Activated CD4-positive, alpha-beta memory T cell treated with anti-CD3 and anti-CD28 coated beads for 36 hours (primary cell): Measurements from ENCODE around the gene SLC25A2. TPM values are rescaled to one million over a fixed set of nuclear protein-coding genes. Genes with fewer than 3 reads are reported as not detected.
"Not testable (repeated sequence)": the region's sequence is repeated elsewhere in the genome, so short reads cannot be mapped to it uniquely, and the experiment has no call there.

Experiments used
- CTCF ChIA-PET: fragments of 350-600 bp; sonication (Branson Sonifier 250); formaldehyde crosslinking; loops from one replicate; lab custom pipeline; 2021; ENCODE audit warnings: antibody characterized with exemption, inconsistent platforms; lab: Charles Lee
- POLR2A ChIA-PET: fragments of 350-600 bp; sonication (Branson Sonifier 250); formaldehyde crosslinking; loops from one replicate; lab custom pipeline; 2021; ENCODE audit warnings: antibody characterized with exemption; lab: Charles Lee
- DNase-seq: peaks from one replicate; pipeline ENCODE4 v3.0.0-alpha.2; 2020
- H3K27ac Mint-ChIP-seq: one replicate; pipeline ENCODE4 v1.8.0; 2021; ENCODE audit warnings: mixed read lengths
- H3K27me3 Mint-ChIP-seq: one replicate; pipeline ENCODE4 v1.8.0; 2021; ENCODE audit warnings: mixed read lengths
- H3K36me3 Mint-ChIP-seq: one replicate; pipeline ENCODE4 v1.8.0; 2021; ENCODE audit warnings: mixed read lengths
- H3K4me1 Mint-ChIP-seq: one replicate; pipeline ENCODE4 v1.8.0; 2021; ENCODE audit warnings: low read depth, mixed read lengths
- H3K4me3 Mint-ChIP-seq: one replicate; pipeline ENCODE4 v1.8.0; 2021; ENCODE audit warnings: mild to moderate bottlenecking, mixed read lengths
- H3K9me3 Mint-ChIP-seq: one replicate; pipeline ENCODE4 v1.8.0; 2021; ENCODE audit warnings: mixed read lengths
- intact Hi-C: fragments of 100-400 bp; cut with micrococcal nuclease; formaldehyde crosslinking; loops from one replicate; pipeline ENCODE4 v1.15.1; 2023
- total RNA-seq, 2 experiments: library from RNA; stranded (reverse); gene quantifications; one replicate each; pipeline ENCODE4 v1.2.3, GENCODE V29; 2021

SLC25A2 gene
- total RNA-seq, 2 experiments from 2014 or later, result 0.19 to 0.31 TPM

GRCh38 chr5:141330299-141331080, 26.6 kb upstream of the SLC25A2 start, which contains the start of gene PCDHGA1:
TSS of gene PCDHGA1 (plus strand) at chr5:141330514.
- Mint-ChIP-seq H3K27me3 (peaks cover 46% of the 10 kb centered on the region), H3K36me3 (peaks cover 29% of the 10 kb centered on the region), H3K4me3 (no peak within 1 kb of the TSS), H3K4me1 (peaks cover 9% of the 10 kb centered on the region), H3K27ac (no peak within 1 kb of the TSS), H3K9me3 (peaks cover 37% of the 10 kb centered on the region)
- intact Hi-C loops, result no loop called here
- CTCF ChIA-PET, result interaction anchor here (0.7 to 4.2 kb wide), 9 partner anchors 9 to 492 kb away, joined by 3 to 27 read pairs (median 5); partner anchors contain the start of genes PCDHB14, PCDHGA2, PCDHGB1 and TAF7
- POLR2A ChIA-PET, result interaction anchor here (0.7 kb wide), 1 partner anchor 929 kb away, joined by 5 read pairs; the partner anchor contains the start of gene ANKHD1
- DNase-seq, result peak; percentile 24

GRCh38 chr5:141328231-141328630, 24.4 kb upstream of the SLC25A2 start:
- Mint-ChIP-seq H3K4me1 (peaks cover 9% of the 10 kb centered on the region), H3K27me3 (peaks cover 34% of the 10 kb centered on the region), H3K27ac (no peak overlapping the region), H3K4me3 (no peak overlapping the region), H3K9me3 (peaks cover 30% of the 10 kb centered on the region), H3K36me3 (peaks cover 20% of the 10 kb centered on the region)
- POLR2A ChIA-PET, result interaction anchor here (1.2 kb wide), 1 partner anchor 8 kb away, joined by 3 read pairs; the partner anchor contains the start of gene TAF7
- CTCF ChIA-PET, result interaction anchor here (0.7 to 4.2 kb wide), 6 partner anchors 8 to 236 kb away, joined by 3 to 27 read pairs (median 4); partner anchors contain the start of genes PCDHGA10, PCDHGB1 and TAF7
- intact Hi-C loops, result loop anchor here (10.0 kb wide), 1 partner anchor 637 kb away; the partner anchor contains the start of gene RNF14
- no peak for DNase-seq

GRCh38 chr5:141326088-141326854, 22.4 kb upstream of the SLC25A2 start:
- CTCF ChIA-PET, result interaction anchor here (1.1 to 1.8 kb wide), 3 partner anchors 198 to 238 kb away, joined by 4 to 6 read pairs (median 5); no protein-coding TSS in a partner anchor

GRCh38 chr5:141322261-141322660, 18.4 kb upstream of the SLC25A2 start:
- H3K36me3 Mint-ChIP-seq, result peaks cover 41% of the 10 kb centered on the region

More at GRCh38 chr5:141326088-141326854, 22.4 kb upstream of the SLC25A2 start:
- H3K27ac Mint-ChIP-seq, result peak overlapping the region; percentile 28
- peaks cover 9% of the 10 kb centered on the region for H3K4me1 Mint-ChIP-seq
- H3K9me3 Mint-ChIP-seq, result peaks cover 30% of the 10 kb centered on the region
- DNase-seq, result peak; percentile 82
- H3K4me3 Mint-ChIP-seq, result peak overlapping the region; percentile 82
- peaks cover 17% of the 10 kb centered on the region for H3K36me3 Mint-ChIP-seq
- POLR2A ChIA-PET, result no interaction called here
- intact Hi-C loops, result loop anchor here (1.0 to 10.0 kb wide), 3 partner anchors 87 to 639 kb away; partner anchors contain the start of genes PCDHGA10 and RNF14
- H3K27me3 Mint-ChIP-seq, result peaks cover 25% of the 10 kb centered on the region

GRCh38 chr5:141320225-141321169, 16.6 kb upstream of the SLC25A2 start, which contains the start of gene TAF7:
TSS of gene TAF7 (minus strand) at chr5:141320784. CDS start at chr5:141320044, 740 bp downstream.
- peaks cover 23% of the 10 kb centered on the region for H3K4me1 Mint-ChIP-seq
- H3K27me3 Mint-ChIP-seq, result no peaks in the 10 kb centered on the region

More at GRCh38 chr5:141322261-141322660, 18.4 kb upstream of the SLC25A2 start:
- ChIA-PET POLR2A (interaction anchor here (0.6 kb wide), 1 partner anchor 733 kb away, joined by 3 read pairs; no protein-coding TSS in a partner anchor), CTCF (interaction anchor here (1.0 kb wide), 1 partner anchor 245 kb away, joined by 3 read pairs; no protein-coding TSS in a partner anchor)
- H3K27ac Mint-ChIP-seq, result no peak overlapping the region
- H3K27me3 Mint-ChIP-seq, result peaks cover 6% of the 10 kb centered on the region
- H3K9me3 Mint-ChIP-seq, result peaks cover 49% of the 10 kb centered on the region
- peaks cover 32% of the 10 kb centered on the region for H3K4me1 Mint-ChIP-seq
- H3K4me3 Mint-ChIP-seq, result no peak overlapping the region
- intact Hi-C loops, result loop anchor here (5.0 to 10.0 kb wide), 2 partner anchors 620 to 643 kb away; partner anchors contain the start of genes RNF14 and ZMAT2
- no peak for DNase-seq

GRCh38 chr5:141319699-141320098, 15.8 kb upstream of the SLC25A2 start:
- no peak for DNase-seq
- intact Hi-C loops, result loop anchor here (1.0 to 10.0 kb wide), 5 partner anchors 194 to 645 kb away; partner anchors contain the start of genes RNF14 and ZMAT2
- ChIA-PET POLR2A (interaction anchor here (0.6 to 1.8 kb wide), 6 partner anchors 8 to 244 kb away, joined by 3 to 14 read pairs (median 4); partner anchors contain the start of gene PCDHGA11), CTCF (interaction anchor here (0.5 to 2.4 kb wide), 29 partner anchors 10 to 670 kb away, joined by 3 to 28 read pairs (median 4); partner anchors contain the start of genes PCDHB15, PCDHB16, PCDHGA1 and PCDHGA10)
- Mint-ChIP-seq H3K9me3 (peaks cover 58% of the 10 kb centered on the region), H3K27me3 (no peaks in the 10 kb centered on the region), H3K4me1 (peaks cover 23% of the 10 kb centered on the region), H3K4me3 (peak overlapping the region; percentile 98), H3K27ac (peak overlapping the region; percentile 99), H3K36me3 (peaks cover 56% of the 10 kb centered on the region)

More at GRCh38 chr5:141320225-141321169, 16.6 kb upstream of the SLC25A2 start, which contains the start of gene TAF7:
- CTCF ChIA-PET, result interaction anchor here (0.5 to 2.4 kb wide), 38 partner anchors 9 to 670 kb away, joined by 3 to 28 read pairs (median 4); partner anchors contain the start of genes DIAPH1, PCDHB13, PCDHB15 and PCDHB16
- POLR2A ChIA-PET, result interaction anchor here (0.6 to 1.8 kb wide), 8 partner anchors 8 to 918 kb away, joined by 3 to 14 read pairs (median 3); partner anchors contain the start of genes PCDHGA11 and PCDHGA5
- Mint-ChIP-seq H3K9me3 (peaks cover 50% of the 10 kb centered on the region), H3K27ac (peak within 1 kb of the TSS; percentile 99), H3K4me3 (peak within 1 kb of the TSS; percentile 98), H3K36me3 (peaks cover 48% of the 10 kb centered on the region)
- DNase-seq, result peak; percentile 95
- intact Hi-C loops, result loop anchor here (1.0 to 10.0 kb wide), 5 partner anchors 193 to 644 kb away; partner anchors contain the start of genes RNF14 and ZMAT2

GRCh38 chr5:141319202-141319601, 15.4 kb upstream of the SLC25A2 start:
- Mint-ChIP-seq H3K9me3 (peaks cover 61% of the 10 kb centered on the region), H3K27me3 (no peaks in the 10 kb centered on the region), H3K4me3 (peak overlapping the region; percentile 98), H3K27ac (no peak overlapping the region), H3K36me3 (peaks cover 60% of the 10 kb centered on the region), H3K4me1 (peaks cover 23% of the 10 kb centered on the region)
- ChIA-PET POLR2A (no interaction called here), CTCF (interaction anchor here (1.2 to 2.4 kb wide), 7 partner anchors 10 to 248 kb away, joined by 4 to 27 read pairs (median 14); partner anchors contain the start of genes PCDHGA1 and PCDHGB3)
- DNase-seq, result no peak
- intact Hi-C loops, result no loop called here

GRCh38 chr5:141316963-141317362, 13.1 kb upstream of the SLC25A2 start:
- H3K4me3 Mint-ChIP-seq, H3K27ac Mint-ChIP-seq, intact Hi-C loops, H3K27me3 Mint-ChIP-seq, POLR2A ChIA-PET, DNase-seq, CTCF ChIA-PET: not testable (repeated sequence)
- Mint-ChIP-seq H3K9me3 (peaks cover 78% of the 10 kb centered on the region), H3K4me1 (peaks cover 23% of the 10 kb centered on the region), H3K36me3 (peaks cover 72% of the 10 kb centered on the region)

GRCh38 chr5:141313711-141314110, 9.9 kb upstream of the SLC25A2 start:
- CTCF ChIA-PET, result no interaction called here
- H3K4me3 Mint-ChIP-seq, result no peak overlapping the region
- POLR2A ChIA-PET, result no interaction called here

GRCh38 chr5:141306630-141307029, 2.8 kb upstream of the SLC25A2 start:
- intact Hi-C loops, result no loop called here
- DNase-seq, result no peak

More at GRCh38 chr5:141313711-141314110, 9.9 kb upstream of the SLC25A2 start:
- no peak for DNase-seq
- peaks cover 64% of the 10 kb centered on the region for H3K36me3 Mint-ChIP-seq
- no peak overlapping the region for H3K27ac Mint-ChIP-seq
- peaks cover 88% of the 10 kb centered on the region for H3K9me3 Mint-ChIP-seq
- peaks cover 4% of the 10 kb centered on the region for H3K4me1 Mint-ChIP-seq
- H3K27me3 Mint-ChIP-seq, result no peaks in the 10 kb centered on the region
- intact Hi-C loops, result no loop called here

More at GRCh38 chr5:141306630-141307029, 2.8 kb upstream of the SLC25A2 start:
- no peaks in the 10 kb centered on the region for H3K4me1 Mint-ChIP-seq
- H3K36me3 Mint-ChIP-seq, result peaks cover 49% of the 10 kb centered on the region
- peaks cover 89% of the 10 kb centered on the region for H3K9me3 Mint-ChIP-seq
- no peaks in the 10 kb centered on the region for H3K27me3 Mint-ChIP-seq
- H3K27ac Mint-ChIP-seq, result no peak overlapping the region
- ChIA-PET POLR2A (no interaction called here), CTCF (interaction anchor here (0.7 kb wide), 1 partner anchor 13 kb away, joined by 3 read pairs; no protein-coding TSS in a partner anchor)
- H3K4me3 Mint-ChIP-seq, result no peak overlapping the region
